OCI-LY1 (cell line): ENCODE measurements around the gene TXNL4B.

Experiments used
- H2AFZ ChIP-seq: fragments of 200-600 bp; sonication (generic), shearing (Covaris generic); 2 replicates; pipeline ENCODE4 v1.6.0; 2014; ENCODE audit warnings: antibody characterized with exemption, mild to moderate bottlenecking, low read length
- H3F3A ChIP-seq: fragments of 200-600 bp; sonication (generic), shearing (Covaris generic); 2 replicates; pipeline ENCODE4 v1.6.0; 2014; ENCODE audit warnings: mild to moderate bottlenecking, antibody characterized with exemption, low read length, moderate library complexity; ENCODE audit not compliant: insufficient read depth
- H3K27ac ChIP-seq: fragments of 200-600 bp; sonication (generic); 2 replicates; pipeline ENCODE4 v1.5.1; 2014; ENCODE audit warnings: low read length, mixed run types, mild to moderate bottlenecking, low read depth; ENCODE audit not compliant: poor library complexity, severe bottlenecking
- H3K27me3 ChIP-seq: fragments of 200-600 bp; sonication (generic); 2 replicates; pipeline ENCODE4 v1.6.0; 2014; ENCODE audit warnings: antibody characterized with exemption, mild to moderate bottlenecking, low read length, moderate library complexity; ENCODE audit not compliant: insufficient read depth
- H3K36me3 ChIP-seq: fragments of 200-600 bp; sonication (generic); 2 replicates; pipeline ENCODE4 v1.6.1; 2014; ENCODE audit warnings: mild to moderate bottlenecking, antibody characterized with exemption, low read length, moderate library complexity, mixed read lengths; ENCODE audit not compliant: insufficient read depth
- H3K4me1 ChIP-seq: fragments of 200-600 bp; sonication (generic); 2 replicates; pipeline ENCODE4 v1.5.1; 2014; ENCODE audit warnings: mild to moderate bottlenecking, low read length, moderate library complexity; ENCODE audit not compliant: insufficient read depth, severe bottlenecking
- H3K4me2 ChIP-seq: fragments of 200-600 bp; sonication (generic), shearing (Covaris generic); 2 replicates; pipeline ENCODE4 v1.6.1; 2014; ENCODE audit warnings: low read length
- H3K4me3 ChIP-seq: fragments of 200-600 bp; sonication (generic); 2 replicates; pipeline ENCODE4 v1.5.1; 2014; ENCODE audit warnings: low read length, low read depth, mild to moderate bottlenecking, mixed read lengths; ENCODE audit not compliant: poor library complexity, severe bottlenecking
- H3K79me2 ChIP-seq: fragments of 200-600 bp; shearing (Covaris generic); 2 replicates; pipeline ENCODE4 v1.6.1; 2016; ENCODE audit warnings: mixed run types, low read length, mixed read lengths; ENCODE audit not compliant: insufficient read depth
- H3K9ac ChIP-seq: fragments of 200-600 bp; sonication (generic), shearing (Covaris generic); 2 replicates; pipeline ENCODE4 v1.6.1; 2014; ENCODE audit warnings: mild to moderate bottlenecking, low read length, mixed read lengths
- H3K9me2 ChIP-seq: fragments of 200-600 bp; sonication (generic), shearing (Covaris generic); 2 replicates; pipeline ENCODE4 v1.6.1; 2014; ENCODE audit warnings: low read depth, mild to moderate bottlenecking, low read length, mixed read lengths
- H3K9me3 ChIP-seq: fragments of 200-600 bp; shearing (Covaris generic); 2 replicates; pipeline ENCODE4 v1.6.1; 2014; ENCODE audit warnings: low read length, mixed read lengths
- H4K20me1 ChIP-seq: fragments of 200-600 bp; sonication (generic), shearing (Covaris generic); 2 replicates; pipeline ENCODE4 v1.6.0; 2016; ENCODE audit warnings: mild to moderate bottlenecking, low read length; ENCODE audit not compliant: insufficient read depth
- EZH2 ChIP-seq: fragments of 200-600 bp; sonication (generic), shearing (Covaris generic); IDR thresholded peaks from 2 replicates; pipeline ENCODE4 v1.8.0; 2017; ENCODE audit warnings: borderline replicate concordance, mixed run types, mild to moderate bottlenecking, antibody characterized with exemption, low read length, moderate library complexity, mixed read lengths
- TF ChIP-seq, protein P1 (sequence below): fragments of 200-600 bp; sonication (generic), shearing (Covaris generic); IDR thresholded peaks from 2 replicates; pipeline ENCODE4 v1.5.1; 2017; ENCODE audit warnings: mild to moderate bottlenecking, antibody characterized with exemption, low read length, moderate library complexity, mixed read lengths

The TXNL4B gene

DNA sequence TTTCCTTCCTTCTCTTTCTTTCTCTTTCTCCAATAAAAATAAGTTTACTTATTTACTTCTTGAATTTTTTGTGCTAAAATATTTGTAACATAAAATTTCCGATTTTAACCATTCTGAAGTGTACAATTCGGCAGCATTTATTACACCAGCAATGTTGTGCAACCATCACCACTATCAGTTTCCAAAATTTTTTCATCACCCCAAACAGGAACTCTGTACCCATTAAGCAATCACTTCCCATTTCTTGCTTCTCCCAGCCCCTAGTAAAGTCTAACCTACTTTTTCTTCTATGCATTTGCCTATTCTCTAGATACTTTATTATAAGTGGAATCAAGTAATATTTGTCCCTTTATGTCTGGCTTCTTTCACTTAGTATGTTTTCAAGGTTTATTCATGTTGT is 41.6 kb downstream of the TXNL4B start:
- Histone ChIP-seq H2AFZ (no peak overlapping the region), H3F3A (no peaks in the 10 kb centered on the region), H3K4me1 (no peaks in the 10 kb centered on the region), H3K4me3 (no peak overlapping the region), H3K27ac (no peak overlapping the region), H3K9ac (no peak overlapping the region), H3K4me2 (no peak overlapping the region), H4K20me1 (no peaks in the 10 kb centered on the region), H3K9me2 (no peaks in the 10 kb centered on the region), H3K36me3 (no peaks in the 10 kb centered on the region), H3K79me2 (no peaks in the 10 kb centered on the region), H3K9me3 (no peaks in the 10 kb centered on the region), H3K27me3 (no peaks in the 10 kb centered on the region)
- TF ChIP-seq EZH2: no peak
- TF ChIP-seq, protein P1, sequence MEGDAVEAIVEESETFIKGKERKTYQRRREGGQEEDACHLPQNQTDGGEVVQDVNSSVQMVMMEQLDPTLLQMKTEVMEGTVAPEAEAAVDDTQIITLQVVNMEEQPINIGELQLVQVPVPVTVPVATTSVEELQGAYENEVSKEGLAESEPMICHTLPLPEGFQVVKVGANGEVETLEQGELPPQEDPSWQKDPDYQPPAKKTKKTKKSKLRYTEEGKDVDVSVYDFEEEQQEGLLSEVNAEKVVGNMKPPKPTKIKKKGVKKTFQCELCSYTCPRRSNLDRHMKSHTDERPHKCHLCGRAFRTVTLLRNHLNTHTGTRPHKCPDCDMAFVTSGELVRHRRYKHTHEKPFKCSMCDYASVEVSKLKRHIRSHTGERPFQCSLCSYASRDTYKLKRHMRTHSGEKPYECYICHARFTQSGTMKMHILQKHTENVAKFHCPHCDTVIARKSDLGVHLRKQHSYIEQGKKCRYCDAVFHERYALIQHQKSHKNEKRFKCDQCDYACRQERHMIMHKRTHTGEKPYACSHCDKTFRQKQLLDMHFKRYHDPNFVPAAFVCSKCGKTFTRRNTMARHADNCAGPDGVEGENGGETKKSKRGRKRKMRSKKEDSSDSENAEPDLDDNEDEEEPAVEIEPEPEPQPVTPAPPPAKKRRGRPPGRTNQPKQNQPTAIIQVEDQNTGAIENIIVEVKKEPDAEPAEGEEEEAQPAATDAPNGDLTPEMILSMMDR: no peak

DNA sequence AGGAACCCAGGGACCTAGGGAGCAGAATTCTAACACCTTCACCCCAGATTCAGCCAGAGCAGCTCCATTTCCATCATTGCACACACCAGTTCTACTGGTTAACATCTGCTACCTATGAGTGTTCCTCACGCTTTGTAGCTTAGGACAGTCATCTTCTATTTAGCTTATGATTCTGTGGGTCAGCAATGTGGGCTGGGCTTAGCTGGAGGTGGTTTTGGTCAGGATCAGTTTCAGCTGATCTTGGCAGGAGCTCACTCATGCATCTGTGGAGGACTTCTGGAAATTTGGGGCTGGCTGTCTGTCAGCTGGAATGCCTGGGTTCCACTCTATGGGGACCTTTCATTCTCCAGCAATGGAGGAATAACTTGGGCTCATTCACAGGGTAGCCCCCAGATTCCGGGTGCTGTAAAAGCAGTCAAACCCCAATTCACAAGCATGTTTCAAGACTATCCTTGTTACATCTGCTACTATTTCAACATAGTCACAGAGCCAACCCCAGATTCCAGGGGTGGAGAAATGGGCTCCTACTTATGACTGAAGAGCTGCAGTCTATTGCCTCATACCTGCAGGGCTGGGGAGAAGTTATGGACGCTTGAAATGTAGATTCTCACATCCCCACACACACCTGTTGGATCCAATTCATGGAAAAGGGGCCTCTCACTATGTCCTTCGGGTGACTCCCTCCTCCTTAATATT is 42.5 kb downstream of the TXNL4B start:
- Histone ChIP-seq H3K9me2 (no peaks in the 10 kb centered on the region), H2AFZ (no peak overlapping the region), H4K20me1 (no peaks in the 10 kb centered on the region), H3K4me3 (no peak overlapping the region), H3K9me3 (no peaks in the 10 kb centered on the region), H3K4me2 (no peak overlapping the region), H3K27ac (no peak overlapping the region), H3K4me1 (no peaks in the 10 kb centered on the region), H3K9ac (no peak overlapping the region), H3K27me3 (no peaks in the 10 kb centered on the region), H3F3A (no peaks in the 10 kb centered on the region), H3K79me2 (no peaks in the 10 kb centered on the region), H3K36me3 (no peaks in the 10 kb centered on the region)
- TF ChIP-seq, protein P1: no peak
- TF ChIP-seq EZH2: no peak

DNA sequence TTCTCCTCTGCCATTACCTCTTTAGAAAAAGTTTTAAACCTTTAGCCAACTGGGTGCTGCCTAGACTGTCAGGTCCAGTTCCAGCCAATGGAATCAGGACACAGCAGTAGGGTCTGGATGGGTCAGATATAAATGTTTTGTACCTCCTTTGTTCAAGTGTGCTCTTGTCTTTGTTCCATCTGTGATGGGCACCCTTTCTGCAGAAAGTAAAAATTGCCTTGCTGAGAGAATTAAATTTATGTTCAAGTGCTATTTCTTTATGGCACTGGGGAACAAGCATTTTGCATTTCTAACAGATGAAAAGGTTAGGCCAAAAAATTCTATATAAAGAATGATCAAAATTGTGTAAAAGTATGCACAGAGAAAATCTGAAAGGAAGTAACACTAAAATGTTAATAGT is 44.3 kb downstream of the TXNL4B start:
- Histone ChIP-seq H3K9ac (no peak overlapping the region), H3K4me2 (no peak overlapping the region), H3K9me2 (no peaks in the 10 kb centered on the region), H3K4me1 (no peaks in the 10 kb centered on the region), H2AFZ (no peak overlapping the region), H3K4me3 (no peak overlapping the region), H3K79me2 (no peaks in the 10 kb centered on the region), H3K27me3 (no peaks in the 10 kb centered on the region), H3K36me3 (no peaks in the 10 kb centered on the region), H3K27ac (no peak overlapping the region), H4K20me1 (no peaks in the 10 kb centered on the region), H3F3A (no peaks in the 10 kb centered on the region), H3K9me3 (no peaks in the 10 kb centered on the region)
- no peak for TF ChIP-seq EZH2
- TF ChIP-seq, protein P1: no peak
